Urothelium cell line (cell line): Measurements from ENCODE around the gene PTCH1.

ENCODE experiments used
- DNase-seq: peaks from one replicate; pipeline ENCODE4 v3.0.0; 2011; ENCODE audit warnings: low spot score, mixed read lengths
- FAIRE-seq: peaks from 2 replicates; lab custom pipeline; 2011; peaks lifted over from hg19 to GRCh38; lab: Jason Lieb, UNC

Gene PTCH1

DNA sequence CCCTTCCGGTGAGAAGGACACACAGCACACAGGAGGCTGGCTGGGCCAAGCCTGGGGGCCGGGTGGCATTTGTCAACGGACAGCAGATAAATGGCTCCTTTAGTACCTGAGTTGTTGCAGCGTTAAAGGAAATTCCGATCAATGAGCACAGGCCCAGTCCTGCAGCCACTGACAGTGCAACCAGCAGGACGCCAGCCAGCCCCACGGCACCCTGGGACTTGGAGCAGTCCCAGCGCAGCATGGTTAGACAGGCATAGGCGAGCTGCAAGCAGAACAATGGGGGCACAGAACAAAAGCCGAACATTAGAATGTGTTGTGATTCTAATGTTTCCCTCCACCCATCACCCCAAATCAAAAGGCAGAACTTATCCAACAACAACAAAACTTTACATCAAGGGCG lies 39.3 kb downstream of the PTCH1 start:
- DNase-seq (no peak), FAIRE-seq (no peak)

DNA sequence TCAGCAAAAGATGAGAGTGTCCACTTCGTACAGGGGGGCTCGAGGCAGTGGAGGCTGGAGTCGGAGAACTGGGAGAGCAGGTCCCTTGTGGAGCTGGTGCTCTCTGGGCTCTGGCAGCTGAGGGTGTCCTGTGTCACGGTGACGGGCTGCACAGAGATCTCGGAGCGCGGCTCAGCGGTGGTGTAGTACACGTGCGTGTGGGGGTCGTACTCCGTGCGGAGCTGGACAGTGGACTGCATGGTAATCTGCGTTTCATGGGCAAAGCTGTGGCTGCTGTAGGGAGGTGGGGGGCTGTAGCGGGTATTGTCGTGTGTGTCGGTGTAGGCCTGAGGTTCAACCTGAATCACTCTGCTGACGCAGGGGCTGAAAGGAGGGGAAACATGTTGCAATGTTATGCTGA lies 48.0 kb downstream of the PTCH1 start:
- FAIRE-seq (no peak), DNase-seq (no peak)

- FAIRE-seq (no peak), DNase-seq (no peak)
Observed at GRCh38 chr9:95465115-95465514, 51.7 kb downstream of the PTCH1 start.

- no peak for FAIRE-seq
- peak; percentile 9 for DNase-seq
Observed at GRCh38 chr9:95463148-95464060, 53.4 kb downstream of the PTCH1 start.

DNA sequence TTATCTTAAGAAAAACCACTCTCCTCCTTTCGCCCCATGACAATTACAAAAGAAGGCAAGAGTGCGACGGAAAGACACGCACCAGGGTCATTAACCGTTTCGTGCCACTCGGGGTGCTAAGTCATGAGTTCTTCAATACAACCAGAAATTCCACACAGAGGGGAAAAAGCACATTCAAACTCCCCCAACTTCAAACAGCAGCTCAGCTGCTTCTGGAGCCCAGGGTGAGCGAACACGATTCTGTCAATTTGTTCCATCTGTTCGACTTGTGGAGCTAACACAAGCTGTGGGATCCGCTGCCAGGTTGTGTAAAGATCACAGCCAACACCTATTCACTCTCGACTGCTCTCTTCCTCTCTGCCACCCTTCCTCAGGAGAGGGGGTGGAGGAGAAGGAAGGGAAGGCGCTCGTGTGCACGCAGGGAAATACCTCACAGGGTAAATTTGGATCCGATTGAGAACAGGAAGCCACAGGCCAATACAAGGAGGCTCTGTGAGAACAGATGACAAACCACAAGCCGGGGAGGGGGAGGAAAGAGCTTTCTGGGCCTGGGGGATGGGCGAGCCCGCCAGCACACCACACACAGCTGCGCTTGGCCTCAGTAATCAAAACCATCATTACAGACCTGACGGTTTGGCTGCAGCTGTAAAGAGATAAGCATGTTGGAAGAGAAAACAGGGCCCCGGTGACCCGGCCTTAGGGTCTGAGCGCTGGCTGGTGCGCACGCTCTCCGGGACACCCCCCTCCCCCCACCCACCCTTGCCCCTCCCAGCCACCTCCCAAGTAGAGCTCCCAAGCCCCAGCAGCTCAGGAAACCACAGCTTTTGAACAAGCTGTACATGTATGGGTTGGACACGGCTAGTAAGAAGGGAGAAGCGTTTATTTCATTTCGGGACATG lies 54.3 kb downstream of the PTCH1 start:
- DNase-seq = peak; percentile 88
- FAIRE-seq = peak; percentile 20

- FAIRE-seq = no peak
Observed at GRCh38 chr9:95461448-95462248, 55.1 kb downstream of the PTCH1 start.

DNA sequence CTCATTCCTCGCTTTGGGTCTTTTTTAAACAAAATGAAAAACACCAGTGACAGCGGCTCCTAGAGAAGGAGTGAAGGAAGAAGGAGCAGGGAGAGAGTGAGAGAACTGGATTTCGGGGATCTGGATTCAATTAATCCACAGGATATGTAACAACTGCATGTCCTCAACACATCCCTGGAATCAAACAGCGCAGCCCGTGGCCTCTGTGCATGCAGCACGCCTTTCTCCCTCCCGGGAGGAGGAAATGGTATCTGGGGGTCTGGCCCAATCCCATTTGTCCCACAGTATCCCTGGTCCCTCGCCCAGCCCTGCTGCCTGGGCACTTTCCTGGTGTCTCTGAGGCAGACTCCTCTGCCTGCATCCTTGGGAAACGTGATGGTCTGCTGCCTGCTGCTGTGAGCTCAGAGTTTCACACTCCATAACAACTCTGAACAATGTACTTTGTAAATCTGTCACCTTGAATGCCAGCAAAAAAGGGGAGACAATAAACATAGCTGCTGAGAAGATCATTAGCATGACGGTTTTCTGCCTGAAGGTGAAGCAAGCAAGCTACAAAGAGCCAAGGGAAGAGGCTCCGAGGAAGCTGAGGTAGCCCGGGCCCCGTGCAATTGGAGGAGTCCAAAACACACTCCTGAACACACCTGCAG lies 56.1 kb downstream of the PTCH1 start:
- no peak for FAIRE-seq

More at GRCh38 chr9:95461448-95462248, 55.1 kb downstream of the PTCH1 start:
- no peak for DNase-seq

GRCh38 chr9:95459851-95460517 lies 56.8 kb downstream of the PTCH1 start:
- no peak for DNase-seq
- FAIRE-seq = no peak

More for the DNA sequence above, 56.1 kb downstream of the PTCH1 start:
- DNase-seq = no peak

GRCh38 chr9:95459178-95459577 lies 57.6 kb downstream of the PTCH1 start:
- DNase-seq (no peak), FAIRE-seq (no peak)

DNA sequence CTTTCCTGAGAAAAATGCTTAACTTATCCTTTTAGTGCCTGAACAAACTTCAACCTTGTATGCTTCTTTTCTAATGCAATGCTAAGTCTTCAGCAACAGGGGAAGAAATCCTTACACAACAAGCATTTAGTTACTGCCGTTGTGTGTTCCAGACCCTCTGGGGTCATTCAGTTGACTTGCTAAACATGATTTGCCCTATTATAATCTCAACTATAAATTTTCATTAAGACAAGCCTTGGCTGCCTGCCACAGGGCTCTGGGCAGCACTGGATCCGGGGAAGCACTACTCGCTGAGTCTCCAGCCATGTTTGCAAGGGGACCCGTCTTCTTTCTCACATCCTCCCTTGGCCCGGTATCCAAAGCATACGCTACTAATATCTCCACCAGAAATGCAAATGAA lies 58.1 kb downstream of the PTCH1 start:
- no peak for FAIRE-seq
- no peak for DNase-seq

DNA sequence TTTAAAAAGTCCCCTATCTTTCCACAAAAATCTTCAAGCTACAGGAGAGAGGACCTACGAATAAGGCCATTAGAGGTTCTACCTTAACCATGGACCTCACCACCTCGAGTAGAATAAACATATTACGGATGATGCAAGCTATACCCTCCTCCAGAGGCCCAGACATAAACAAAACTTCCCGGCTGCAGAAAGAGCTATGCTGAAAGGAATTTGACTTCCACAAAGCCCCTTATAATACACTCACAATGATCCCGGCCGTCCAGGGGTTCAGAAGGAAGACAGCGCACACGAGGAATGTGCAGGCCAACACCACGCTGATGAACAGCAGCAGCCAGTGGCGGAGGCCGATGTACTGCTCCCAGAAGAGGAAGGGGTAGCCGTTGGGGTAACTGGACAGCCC lies 59.0 kb downstream of the PTCH1 start:
- DNase-seq = no peak
- no peak for FAIRE-seq

DNA sequence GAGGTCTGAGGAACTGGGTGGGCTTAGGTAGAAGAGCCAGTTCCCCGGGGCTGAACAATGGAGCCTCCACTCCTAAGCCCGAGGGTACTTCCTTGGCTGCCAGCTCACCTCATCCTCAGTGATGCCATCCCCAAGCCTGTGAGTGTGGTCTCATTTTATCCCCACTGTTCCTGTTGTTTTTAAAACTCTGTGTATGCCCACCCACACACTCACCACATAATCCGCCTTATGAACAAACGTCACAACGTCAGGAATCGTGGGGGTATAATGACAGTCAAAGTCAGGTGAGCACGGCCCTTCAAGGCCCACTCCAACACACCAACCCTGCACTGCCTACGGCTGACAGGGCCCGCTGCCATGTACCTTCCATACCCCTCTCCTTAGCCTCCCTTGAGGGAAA lies 61.1 kb downstream of the PTCH1 start:
- DNase-seq (no peak), FAIRE-seq (no peak)

DNA sequence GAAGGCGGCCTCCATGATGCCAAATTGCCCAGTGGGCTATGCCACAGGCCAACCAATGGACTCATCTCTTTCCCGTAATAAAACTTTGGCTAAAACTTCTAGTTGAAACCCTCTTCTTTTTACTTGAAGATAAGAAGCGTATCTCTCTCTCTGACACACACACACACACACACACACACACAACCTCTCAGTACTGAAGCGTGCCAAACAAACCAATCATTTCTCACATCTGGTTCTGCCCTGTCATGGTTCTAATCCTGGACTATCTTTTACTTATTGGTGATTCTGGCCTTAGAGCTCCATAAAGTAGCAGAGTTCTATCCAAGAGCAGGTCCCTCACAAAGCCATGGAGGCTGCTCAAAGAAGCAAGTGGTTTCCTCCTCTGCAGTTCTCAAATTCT lies 64.6 kb downstream of the PTCH1 start:
- DNase-seq (no peak), FAIRE-seq (no peak)

GRCh38 chr9:95451065-95451426 lies 65.7 kb downstream of the PTCH1 start:
- DNase-seq = no peak
- no peak for FAIRE-seq

DNA sequence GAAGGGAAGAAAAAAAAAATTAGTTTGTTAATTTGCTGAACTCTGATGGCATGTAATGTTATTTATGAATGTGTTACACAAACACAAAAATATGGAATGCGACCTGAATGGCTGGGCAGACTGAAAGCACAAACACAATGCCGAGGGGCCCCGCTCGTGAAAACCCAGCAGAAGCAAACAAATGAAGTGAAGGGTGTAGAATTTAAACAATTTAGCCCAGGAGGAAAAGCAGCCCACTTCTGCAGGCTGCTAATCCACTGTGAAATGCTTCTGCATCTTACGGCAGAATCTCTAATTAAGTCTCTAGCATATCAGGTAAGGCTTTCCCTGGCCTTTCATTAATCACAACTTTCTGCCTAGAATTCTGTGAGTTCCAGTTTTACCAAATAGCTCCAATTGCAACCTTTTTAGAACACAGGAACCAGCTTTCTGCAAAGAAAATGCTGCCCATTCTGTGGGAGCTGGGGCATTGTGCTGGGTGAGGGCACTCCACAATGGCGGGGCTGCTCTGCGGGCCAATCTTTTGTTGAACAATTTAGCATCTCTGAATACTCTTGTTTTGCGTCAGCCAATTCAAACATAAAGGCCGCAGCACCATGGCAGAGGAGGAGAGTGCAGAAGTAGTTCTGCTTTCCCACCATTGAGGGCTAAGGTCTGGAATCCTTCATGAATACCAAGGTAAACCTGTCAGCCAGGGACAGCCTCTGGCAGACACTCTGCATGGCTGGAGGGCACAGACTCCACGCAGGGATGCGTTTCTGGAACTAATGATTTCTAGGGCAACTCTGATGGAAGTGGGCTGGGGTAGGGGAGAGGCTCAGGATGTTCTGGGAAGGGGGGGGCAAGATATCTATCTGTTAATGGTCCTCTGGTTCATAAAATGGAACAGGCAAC lies 66.4 kb downstream of the PTCH1 start:
- DNase-seq (no peak), FAIRE-seq (no peak)

GRCh38 chr9:95449016-95449415 lies 67.8 kb downstream of the PTCH1 start:
- DNase-seq (no peak), FAIRE-seq (no peak)

- FAIRE-seq (no peak), DNase-seq (no peak)
Observed at GRCh38 chr9:95447660-95448420, 68.9 kb downstream of the PTCH1 start.

DNA sequence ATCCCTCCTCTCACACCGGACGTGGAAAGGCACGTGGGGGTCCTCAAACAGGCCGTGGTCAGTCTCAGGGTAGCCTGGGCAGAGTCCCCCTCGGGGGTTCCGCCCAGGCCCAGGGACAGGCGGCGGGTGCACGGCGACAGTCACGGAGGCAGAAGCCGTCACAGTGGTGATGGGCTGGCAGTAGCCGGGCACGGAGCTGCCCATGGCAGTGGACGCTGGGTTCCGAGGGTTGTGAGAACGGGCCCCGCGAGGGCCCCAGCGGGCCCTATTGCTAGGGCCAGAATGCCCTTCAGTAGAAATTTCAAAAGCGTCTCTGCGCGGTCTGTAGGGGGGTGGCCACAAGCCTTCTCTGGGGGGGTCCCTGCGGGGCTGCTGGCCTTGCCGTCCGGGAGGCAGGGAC lies 69.8 kb downstream of the PTCH1 start:
- FAIRE-seq = no peak

More for the DNA sequence above, 69.8 kb downstream of the PTCH1 start:
- no peak for DNase-seq
